Neutrophil (primary cell): ENCODE data around the gene PIK3R6.

Experiments used
- H3K27ac ChIP-seq: fragments of 200-600 bp; sonication (generic); 2 replicates; pipeline ENCODE4 v1.5.1; 2016; ENCODE audit warnings: mild to moderate bottlenecking, moderate library complexity
- H3K27me3 ChIP-seq: fragments of 200-600 bp; sonication (generic); 2 replicates; pipeline ENCODE4 v1.6.0; 2016; ENCODE audit warnings: mild to moderate bottlenecking
- H3K36me3 ChIP-seq: fragments of 200-600 bp; sonication (generic); 2 replicates; pipeline ENCODE4 v1.5.1; 2017
- H3K4me1 ChIP-seq, 2 experiments: fragments of 200-600 bp in 1 of 2; sonication (generic) in 1 of 2; 1 replicate in 1 of 2; 2 replicates in 1 of 2; pipeline versions ENCODE4 v1.5.1 to v1.6.1; 2013 to 2016; ENCODE audit warnings: low read depth in 1 of 2, low read length in 1 of 2, mild to moderate bottlenecking in 1 of 2, moderate library complexity in 1 of 2; ENCODE audit not compliant: control insufficient read depth in 1 of 2, insufficient read depth in 1 of 2
- H3K4me3 ChIP-seq, 2 experiments: fragments of 200-600 bp in 1 of 2; sonication (generic) in 1 of 2; 1 replicate in 1 of 2; 2 replicates in 1 of 2; pipeline ENCODE4 v1.5.1; 2013 to 2016; ENCODE audit warnings: low read depth in 1 of 2, low read length in 1 of 2, mild to moderate bottlenecking in 1 of 2, moderate library complexity in 1 of 2
- H3K9me3 ChIP-seq: fragments of 200-600 bp; sonication (generic); 2 replicates; pipeline ENCODE4 v1.5.1; 2016
- CTCF ChIP-seq: fragments of 200-600 bp; sonication (generic); IDR thresholded peaks from 2 replicates; pipeline ENCODE4 v1.5.1; 2016; ENCODE audit warnings: antibody characterized with exemption

PIK3R6 gene

GRCh38 chr17:8776881-8777280 lies 90.6 kb downstream of the PIK3R6 start:
- H3K27ac ChIP-seq, result no peak overlapping the region
- peaks cover 6 to 15% of the 10 kb centered on the region in 2 experiments for H3K4me1 ChIP-seq
- no peaks in the 10 kb centered on the region for H3K9me3 ChIP-seq
- H3K27me3 ChIP-seq, result no peaks in the 10 kb centered on the region
- H3K4me3 ChIP-seq, result no peak overlapping the region
- H3K36me3 ChIP-seq, result no peaks in the 10 kb centered on the region
- no peak for TF ChIP-seq CTCF

- no peak overlapping the region for H3K4me3 ChIP-seq
- H3K9me3 ChIP-seq, result no peaks in the 10 kb centered on the region
- TF ChIP-seq CTCF, result no peak
- H3K4me1 ChIP-seq, result peaks cover 6 to 15% of the 10 kb centered on the region in 2 experiments
- H3K36me3 ChIP-seq, result no peaks in the 10 kb centered on the region
- no peak overlapping the region for H3K27ac ChIP-seq
- H3K27me3 ChIP-seq, result no peaks in the 10 kb centered on the region
Observed at GRCh38 chr17:8776248-8776647, 91.2 kb downstream of the PIK3R6 start.

- Histone ChIP-seq H3K9me3 (no peaks in the 10 kb centered on the region), H3K36me3 (no peaks in the 10 kb centered on the region), H3K4me1 (no peaks in the 10 kb centered on the region), H3K27ac (no peak overlapping the region), H3K4me3 (no peak overlapping the region), H3K27me3 (no peaks in the 10 kb centered on the region)
- no peak for TF ChIP-seq CTCF
Observed at GRCh38 chr17:8766731-8767130, 100.7 kb downstream of the PIK3R6 start.

GRCh38 chr17:8762012-8762411 lies 105.5 kb downstream of the PIK3R6 start:
- H3K9me3 ChIP-seq, result no peaks in the 10 kb centered on the region
- no peak overlapping the region for H3K4me3 ChIP-seq
- H3K27me3 ChIP-seq, result no peaks in the 10 kb centered on the region
- no peaks in the 10 kb centered on the region for H3K4me1 ChIP-seq
- no peak for TF ChIP-seq CTCF
- no peaks in the 10 kb centered on the region for H3K36me3 ChIP-seq
- H3K27ac ChIP-seq, result no peak overlapping the region

- no peak for TF ChIP-seq CTCF
- no peak within 1 kb of the TSS for H3K4me3 ChIP-seq
- no peak within 1 kb of the TSS for H3K27ac ChIP-seq
- no peaks in the 10 kb centered on the region for H3K4me1 ChIP-seq
- no peaks in the 10 kb centered on the region for H3K36me3 ChIP-seq
- H3K9me3 ChIP-seq, result no peaks in the 10 kb centered on the region
- no peaks in the 10 kb centered on the region for H3K27me3 ChIP-seq
Observed at GRCh38 chr17:8758137-8758596, 109.3 kb downstream of the PIK3R6 start, which contains the start of gene SPDYE4. Gene SPDYE4, minus strand, starts transcription at chr17:8758546. Its CDS starts 164 bp downstream, at chr17:8758382.

- Histone ChIP-seq H3K4me1 (no peaks in the 10 kb centered on the region), H3K27me3 (no peaks in the 10 kb centered on the region), H3K27ac (no peak overlapping the region), H3K9me3 (no peaks in the 10 kb centered on the region), H3K36me3 (no peaks in the 10 kb centered on the region), H3K4me3 (no peak overlapping the region)
- TF ChIP-seq CTCF, result no peak
Observed at GRCh38 chr17:8757189-8757588, 110.3 kb downstream of the PIK3R6 start.
